Fibroblast of mammary gland (primary cell): Measurements from ENCODE around the gene CHP1.
"Not testable (repeated sequence)": the region's sequence is repeated elsewhere in the genome, so short reads cannot be mapped to it uniquely, and the experiment has no call there.

Source experiments
- DNase-seq: peaks from one replicate; pipeline ENCODE4 v3.0.0-alpha.2; 2010; ENCODE audit warnings: low read depth
- H3K4me3 ChIP-seq: 2 replicates; pipeline ENCODE4 v1.5.1; 2011; ENCODE audit warnings: low read depth, mild to moderate bottlenecking, low read length, moderate library complexity; ENCODE audit not compliant: control insufficient read depth
- TF ChIP-seq, protein P1 (sequence below): conservative IDR thresholded peaks from 2 replicates; pipeline ENCODE4 v1.5.1; 2011; ENCODE audit warnings: low read depth, low read length, inconsistent platforms; ENCODE audit not compliant: control insufficient read depth, insufficient read depth

The CHP1 gene

GRCh38 chr15:41235929-41236328, 4.9 kb downstream of the CHP1 start:
- DNase-seq: no peak
- TF ChIP-seq, protein P1, sequence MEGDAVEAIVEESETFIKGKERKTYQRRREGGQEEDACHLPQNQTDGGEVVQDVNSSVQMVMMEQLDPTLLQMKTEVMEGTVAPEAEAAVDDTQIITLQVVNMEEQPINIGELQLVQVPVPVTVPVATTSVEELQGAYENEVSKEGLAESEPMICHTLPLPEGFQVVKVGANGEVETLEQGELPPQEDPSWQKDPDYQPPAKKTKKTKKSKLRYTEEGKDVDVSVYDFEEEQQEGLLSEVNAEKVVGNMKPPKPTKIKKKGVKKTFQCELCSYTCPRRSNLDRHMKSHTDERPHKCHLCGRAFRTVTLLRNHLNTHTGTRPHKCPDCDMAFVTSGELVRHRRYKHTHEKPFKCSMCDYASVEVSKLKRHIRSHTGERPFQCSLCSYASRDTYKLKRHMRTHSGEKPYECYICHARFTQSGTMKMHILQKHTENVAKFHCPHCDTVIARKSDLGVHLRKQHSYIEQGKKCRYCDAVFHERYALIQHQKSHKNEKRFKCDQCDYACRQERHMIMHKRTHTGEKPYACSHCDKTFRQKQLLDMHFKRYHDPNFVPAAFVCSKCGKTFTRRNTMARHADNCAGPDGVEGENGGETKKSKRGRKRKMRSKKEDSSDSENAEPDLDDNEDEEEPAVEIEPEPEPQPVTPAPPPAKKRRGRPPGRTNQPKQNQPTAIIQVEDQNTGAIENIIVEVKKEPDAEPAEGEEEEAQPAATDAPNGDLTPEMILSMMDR: no peak
- H3K4me3 ChIP-seq: no peak overlapping the region

- no peak overlapping the region for H3K4me3 ChIP-seq
- TF ChIP-seq, protein P1: no peak
- no peak for DNase-seq
Measured at GRCh38 chr15:41238100-41238499, 7.0 kb downstream of the CHP1 start.

DNA sequence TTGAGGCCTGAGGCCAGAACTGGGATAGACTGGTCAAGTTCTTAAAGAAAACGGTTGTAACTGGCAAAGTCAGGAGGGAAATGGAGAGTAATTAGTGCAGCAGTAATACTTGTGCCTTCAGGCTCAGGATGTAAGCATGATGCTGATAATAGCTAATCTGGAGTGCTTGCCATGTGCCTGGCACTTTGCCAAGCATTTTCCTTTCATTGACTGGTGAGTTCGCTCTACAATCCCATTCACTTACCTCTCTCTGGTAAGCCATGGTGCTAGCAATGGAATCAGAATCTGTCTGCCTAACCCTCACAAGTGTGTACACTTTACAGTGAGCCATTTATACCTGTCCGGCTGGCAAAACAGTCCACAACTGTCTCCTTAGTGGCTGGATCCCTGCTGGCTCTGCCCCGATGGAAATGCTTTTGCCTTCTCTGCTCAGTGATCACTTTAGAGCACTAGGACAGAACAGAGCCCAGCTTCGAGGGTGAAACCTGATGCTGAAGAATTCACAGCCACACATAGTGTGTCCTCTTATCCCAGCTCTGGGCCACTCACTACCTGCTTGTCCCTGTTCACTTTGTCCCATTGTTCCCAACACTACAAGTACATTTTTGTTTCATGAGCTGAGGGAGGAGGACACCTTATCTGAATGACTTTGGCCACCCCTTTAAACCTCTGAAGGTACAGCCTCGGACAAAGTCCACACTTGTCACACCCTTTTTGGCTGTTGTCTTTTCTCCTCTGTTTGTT, 10.3 kb downstream of the CHP1 start:
- H3K4me3 ChIP-seq: no peak overlapping the region
- TF ChIP-seq, protein P1: no peak
- no peak for DNase-seq

GRCh38 chr15:41250745-41251144, 19.7 kb downstream of the CHP1 start:
- not testable (repeated sequence) for H3K4me3 ChIP-seq, DNase-seq

GRCh38 chr15:41251411-41251810, 20.3 kb downstream of the CHP1 start:
- TF ChIP-seq, protein P1: no peak
- no peak overlapping the region for H3K4me3 ChIP-seq
- no peak for DNase-seq

DNA sequence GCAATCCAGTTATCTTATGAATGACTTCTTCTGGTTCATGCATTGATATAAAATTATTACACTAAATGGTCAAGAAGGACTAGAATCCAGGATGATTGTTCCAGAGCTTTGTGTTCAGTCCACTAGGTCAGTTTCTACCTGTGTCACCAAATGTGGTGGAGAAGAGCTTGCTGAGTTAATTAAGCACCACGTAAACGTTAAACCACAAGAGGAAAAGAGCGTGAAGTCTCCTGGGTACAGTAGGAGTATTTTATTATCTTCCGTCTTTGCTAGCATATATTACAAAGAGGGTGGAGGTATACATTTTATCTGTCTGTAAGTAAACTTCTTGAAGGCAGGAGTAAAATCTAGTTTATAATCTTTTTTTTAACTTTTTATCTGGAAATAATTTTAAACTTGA, 23.5 kb downstream of the CHP1 start:
- H3K4me3 ChIP-seq: no peak overlapping the region
- no peak for DNase-seq
- TF ChIP-seq, protein P1: no peak

GRCh38 chr15:41256103-41256502, 25.0 kb downstream of the CHP1 start:
- DNase-seq: no peak
- no peak overlapping the region for H3K4me3 ChIP-seq
- TF ChIP-seq, protein P1: no peak
